IMR-90 (cell line): ENCODE data around the gene HDGF.

Experiments
- BHLHE40 ChIP-seq: fragments of 150-350 bp; IDR thresholded peaks from 2 replicates; pipeline ENCODE4 v1.6.1; 2016; ENCODE audit warnings: mild to moderate bottlenecking, low read depth, low read length
- CEBPB ChIP-seq: IDR thresholded peaks from 2 replicates; pipeline ENCODE4 v1.6.1; 2012; ENCODE audit warnings: low read depth, low read length, improper control_type of control experiment
- CTCF ChIP-seq: conservative IDR thresholded peaks from 2 replicates; pipeline ENCODE4 v1.5.1; 2012; ENCODE audit warnings: mild to moderate bottlenecking, low read depth, low read length, improper control_type of control experiment
- MXI1 ChIP-seq: IDR thresholded peaks from 2 replicates; pipeline ENCODE4 v1.6.1; 2012; ENCODE audit warnings: low read depth, mild to moderate bottlenecking, low read length, moderate library complexity, borderline replicate concordance
- POLR2A ChIP-seq: IDR thresholded peaks from 2 replicates; pipeline ENCODE4 v1.6.1; 2012; ENCODE audit warnings: mild to moderate bottlenecking, low read depth, low read length

- TF ChIP-seq CTCF (no peak), POLR2A (no peak), MXI1 (no peak), BHLHE40 (no peak), CEBPB (no peak)
Observed at GRCh38 chr1:156772222-156772621, 20.7 kb upstream of the HDGF start.
